WTC11 (cell line): Measurements from ENCODE around the gene GUCY2C. TPM values are rescaled to one million over a fixed set of nuclear protein-coding genes. Genes with fewer than 3 reads are reported as not detected.

Experiments used
- ATAC-seq: fragments of 200-7000 bp; cut with Tn5 transposase; 2 replicates; pipeline ENCODE4 v1.10.0; 2021; ENCODE audit warnings: mild to moderate bottlenecking, moderate library complexity
- CTCF ChIA-PET: fragments of 300-600 bp; sonication (Branson Sonifier 250); formaldehyde crosslinking; loops from one replicate; lab custom pipeline; 2021; ENCODE audit warnings: antibody characterized with exemption; lab: Charles Lee
- POLR2A ChIA-PET: fragments of 350-600 bp; sonication (Branson Sonifier 250); formaldehyde crosslinking; loops from one replicate; lab custom pipeline; 2021; ENCODE audit warnings: antibody characterized with exemption; lab: Charles Lee
- DNase-seq: peaks from one replicate; pipeline ENCODE4 v3.0.0; 2021; ENCODE audit warnings: low spot score
- H3K27ac Mint-ChIP-seq: 2 replicates; pipeline ENCODE4 v1.8.0; 2021; ENCODE audit warnings: mixed read lengths
- H3K27me3 Mint-ChIP-seq: 2 replicates; pipeline ENCODE4 v1.8.0; 2021; ENCODE audit warnings: low read depth, mild to moderate bottlenecking, moderate library complexity, mixed read lengths
- H3K36me3 Mint-ChIP-seq: 2 replicates; pipeline ENCODE4 v1.8.0; 2021; ENCODE audit warnings: mixed read lengths
- H3K4me1 Mint-ChIP-seq: 2 replicates; pipeline ENCODE4 v1.8.0; 2022; ENCODE audit warnings: mixed read lengths
- H3K4me3 Mint-ChIP-seq: 2 replicates; pipeline ENCODE4 v1.8.0; 2021; ENCODE audit warnings: mild to moderate bottlenecking, moderate library complexity, mixed read lengths
- H3K9me3 Mint-ChIP-seq: 2 replicates; pipeline ENCODE4 v1.8.0; 2021; ENCODE audit warnings: mixed read lengths
- ELF4 ChIP-seq: sonication (generic); formaldehyde crosslinking; IDR thresholded peaks from 2 replicates; pipeline ENCODE4 v1.8.1; 2022; ENCODE audit warnings: low read depth, mild to moderate bottlenecking, moderate library complexity, missing genetic modification reagents
- FOXK1 ChIP-seq: sonication (generic); formaldehyde crosslinking; IDR thresholded peaks from 2 replicates; pipeline ENCODE4 v1.8.0; 2022; ENCODE audit warnings: mild to moderate bottlenecking, moderate library complexity, missing genetic modification reagents
- FOXP1 ChIP-seq: sonication (generic); formaldehyde crosslinking; IDR thresholded peaks from 2 replicates; pipeline ENCODE4 v1.8.0; 2022; ENCODE audit warnings: missing genetic modification reagents, mild to moderate bottlenecking, moderate library complexity, borderline replicate concordance
- GRHL2 ChIP-seq: fragments of 250-450 bp; sonication (Bioruptor Pico); IDR thresholded peaks from 2 replicates; pipeline ENCODE4 v1.8.0; 2022; ENCODE audit warnings: mild to moderate bottlenecking, moderate library complexity; ENCODE audit not compliant: insufficient replicate concordance, severe bottlenecking
- JUN ChIP-seq: sonication (generic); formaldehyde crosslinking; IDR thresholded peaks from 2 replicates; pipeline ENCODE4 v1.8.0; 2023; ENCODE audit warnings: mild to moderate bottlenecking, missing genetic modification reagents
- NR3C1 ChIP-seq: sonication (generic); formaldehyde crosslinking; conservative IDR thresholded peaks from 2 replicates; pipeline ENCODE4 v1.8.1; 2023; ENCODE audit warnings: low read depth, mild to moderate bottlenecking, missing genetic modification reagents
- SOX15 ChIP-seq: fragments of 250-450 bp; sonication (Bioruptor Pico); IDR thresholded peaks from 2 replicates; pipeline ENCODE4 v1.9.0; 2021; ENCODE audit warnings: mild to moderate bottlenecking
- TEAD1 ChIP-seq: sonication (generic); formaldehyde crosslinking; IDR thresholded peaks from 2 replicates; pipeline ENCODE4 v1.8.0; 2022; ENCODE audit warnings: mild to moderate bottlenecking, missing genetic modification reagents
- ZNF263 ChIP-seq: sonication (generic); formaldehyde crosslinking; IDR thresholded peaks from 2 replicates; pipeline ENCODE4 v1.8.1; 2022; ENCODE audit warnings: low read depth, mild to moderate bottlenecking, moderate library complexity, missing genetic modification reagents
- ZNF423 ChIP-seq: fragments of 250-450 bp; sonication (Bioruptor Pico); IDR thresholded peaks from 2 replicates; pipeline ENCODE4 v2.1.2; 2022; ENCODE audit warnings: mild to moderate bottlenecking, moderate library complexity
- total RNA-seq: library from RNA; stranded (reverse); gene quantifications from 3 replicates; pipeline ENCODE4 v1.2.3, GENCODE V29; 2021
- TF ChIP-seq, protein P1 (sequence below): sonication (generic); formaldehyde crosslinking; IDR thresholded peaks from 2 replicates; pipeline ENCODE4 v1.8.1; 2022; ENCODE audit warnings: mild to moderate bottlenecking, moderate library complexity, missing genetic modification reagents
- TF ChIP-seq, protein P2 (sequence below): fragments of 250-450 bp; sonication (Bioruptor Pico); conservative IDR thresholded peaks from 2 replicates; pipeline ENCODE4 v1.9.0; 2021; ENCODE audit warnings: mild to moderate bottlenecking
- TF ChIP-seq, protein P3 (sequence below): sonication (generic); formaldehyde crosslinking; IDR thresholded peaks from 2 replicates; pipeline ENCODE4 v1.8.1; 2023; ENCODE audit warnings: mild to moderate bottlenecking, missing genetic modification reagents
- TF ChIP-seq, protein P4 (sequence below): fragments of 200-600 bp; IDR thresholded peaks from 2 replicates; pipeline ENCODE4 v1.8.0; 2022; ENCODE audit warnings: antibody characterized with exemption
- TF ChIP-seq, protein P5 (sequence below): sonication (generic); formaldehyde crosslinking; IDR thresholded peaks from 2 replicates; pipeline ENCODE4 v1.8.0; 2022; ENCODE audit warnings: mild to moderate bottlenecking, missing genetic modification reagents
- TF ChIP-seq, protein P6 (sequence below): sonication (generic); formaldehyde crosslinking; IDR thresholded peaks from 2 replicates; pipeline ENCODE4 v1.8.0; 2023; ENCODE audit warnings: mild to moderate bottlenecking, missing genetic modification reagents
- TF ChIP-seq, protein P7 (sequence below): fragments of 250-450 bp; sonication (Bioruptor Pico); IDR thresholded peaks from 2 replicates; pipeline ENCODE4 v1.8.0; 2021; ENCODE audit warnings: mild to moderate bottlenecking

Gene GUCY2C
- total RNA-seq, 1 experiment from 2014 or later, result 3.9 TPM

DNA sequence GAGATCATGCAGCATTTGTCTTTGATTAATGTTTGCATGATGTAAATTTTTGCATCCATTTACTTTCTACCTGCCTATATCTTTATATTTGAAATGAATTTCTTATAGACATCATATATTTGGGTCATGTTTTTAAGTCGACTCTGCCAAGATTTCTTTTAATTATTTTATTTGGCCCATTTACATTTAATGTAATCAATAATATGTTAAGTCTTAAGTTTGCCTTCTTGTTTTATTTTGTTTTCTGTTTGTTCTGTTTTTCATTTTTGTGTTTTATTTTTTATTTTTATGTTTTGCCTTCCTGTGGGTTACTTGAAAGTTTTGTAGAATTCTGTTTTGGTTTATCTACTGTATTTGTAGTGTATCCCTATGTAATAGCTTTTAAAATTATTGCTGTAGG, 33.2 kb upstream of the GUCY2C start (continued):
- TF ChIP-seq, protein P1, sequence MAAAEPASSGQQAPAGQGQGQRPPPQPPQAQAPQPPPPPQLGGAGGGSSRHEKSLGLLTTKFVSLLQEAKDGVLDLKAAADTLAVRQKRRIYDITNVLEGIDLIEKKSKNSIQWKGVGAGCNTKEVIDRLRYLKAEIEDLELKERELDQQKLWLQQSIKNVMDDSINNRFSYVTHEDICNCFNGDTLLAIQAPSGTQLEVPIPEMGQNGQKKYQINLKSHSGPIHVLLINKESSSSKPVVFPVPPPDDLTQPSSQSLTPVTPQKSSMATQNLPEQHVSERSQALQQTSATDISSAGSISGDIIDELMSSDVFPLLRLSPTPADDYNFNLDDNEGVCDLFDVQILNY, result no peak
- TF ChIP-seq ZNF423 (CRISPR knock-in tag) (no peak), ELF4 (no peak)
- TF ChIP-seq, protein P2, sequence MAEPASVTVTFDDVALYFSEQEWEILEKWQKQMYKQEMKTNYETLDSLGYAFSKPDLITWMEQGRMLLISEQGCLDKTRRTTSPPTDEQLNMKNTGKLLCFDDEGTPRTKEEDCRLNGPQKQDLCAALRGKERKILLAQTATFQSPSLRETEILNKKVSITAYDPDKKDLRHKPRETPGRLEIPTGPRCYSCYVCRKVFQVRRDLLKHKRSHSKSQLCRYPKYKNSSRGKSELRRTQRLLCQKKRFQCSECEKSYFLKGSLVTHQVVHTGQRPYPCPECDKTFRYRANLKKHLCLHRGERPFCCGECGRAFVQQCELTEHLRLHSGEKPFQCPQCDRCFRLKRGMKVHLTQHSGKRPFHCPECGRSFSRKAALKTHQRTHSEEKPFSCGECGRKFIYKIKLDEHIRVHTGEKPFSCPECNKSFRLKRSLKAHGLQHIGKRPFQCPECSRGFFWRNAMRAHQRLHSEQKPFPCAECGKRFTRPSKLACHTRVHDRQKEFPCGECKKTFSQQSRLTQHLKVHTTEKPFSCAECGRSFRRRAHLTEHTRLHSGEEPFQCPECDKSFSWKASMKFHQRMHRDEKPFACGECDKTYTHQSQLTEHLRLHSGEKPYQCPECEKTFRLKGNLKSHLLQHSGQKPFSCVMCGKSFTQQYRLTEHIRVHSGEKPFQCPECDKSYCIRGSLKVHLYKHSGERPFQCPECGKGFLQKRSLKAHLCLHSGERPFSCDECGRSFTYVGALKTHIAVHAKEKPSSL, result no peak
- TF ChIP-seq, protein P3, sequence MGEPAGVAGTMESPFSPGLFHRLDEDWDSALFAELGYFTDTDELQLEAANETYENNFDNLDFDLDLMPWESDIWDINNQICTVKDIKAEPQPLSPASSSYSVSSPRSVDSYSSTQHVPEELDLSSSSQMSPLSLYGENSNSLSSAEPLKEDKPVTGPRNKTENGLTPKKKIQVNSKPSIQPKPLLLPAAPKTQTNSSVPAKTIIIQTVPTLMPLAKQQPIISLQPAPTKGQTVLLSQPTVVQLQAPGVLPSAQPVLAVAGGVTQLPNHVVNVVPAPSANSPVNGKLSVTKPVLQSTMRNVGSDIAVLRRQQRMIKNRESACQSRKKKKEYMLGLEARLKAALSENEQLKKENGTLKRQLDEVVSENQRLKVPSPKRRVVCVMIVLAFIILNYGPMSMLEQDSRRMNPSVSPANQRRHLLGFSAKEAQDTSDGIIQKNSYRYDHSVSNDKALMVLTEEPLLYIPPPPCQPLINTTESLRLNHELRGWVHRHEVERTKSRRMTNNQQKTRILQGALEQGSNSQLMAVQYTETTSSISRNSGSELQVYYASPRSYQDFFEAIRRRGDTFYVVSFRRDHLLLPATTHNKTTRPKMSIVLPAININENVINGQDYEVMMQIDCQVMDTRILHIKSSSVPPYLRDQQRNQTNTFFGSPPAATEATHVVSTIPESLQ (CRISPR knock-in tag), result no peak

DNA sequence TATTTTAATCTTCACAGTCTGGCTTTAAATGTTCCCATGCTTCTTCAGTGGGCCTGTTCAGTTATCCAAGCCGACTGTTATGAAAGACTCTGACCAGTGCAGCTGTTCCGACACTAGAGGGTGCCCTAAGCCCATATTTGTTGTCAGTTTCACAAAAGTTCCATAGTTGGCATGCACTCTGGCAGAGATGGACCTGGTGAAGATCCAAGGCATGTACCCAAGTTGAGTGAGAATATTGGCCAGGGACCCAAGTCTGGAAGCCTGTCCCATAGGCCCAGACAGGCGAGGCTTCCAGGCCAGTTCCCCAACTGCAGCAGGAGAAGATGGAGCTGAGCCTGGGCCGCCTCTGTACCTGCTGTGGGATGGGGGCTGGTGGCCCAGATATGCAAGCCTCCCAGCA, 27.4 kb upstream of the GUCY2C start:
- CTCF ChIA-PET, result interaction anchor here (0.6 to 2.6 kb wide), 14 partner anchors 9 to 272 kb away, joined by 3 to 17 read pairs (median 4); partner anchors contain the start of genes C12orf60 and WBP11
- Mint-ChIP-seq H3K9me3 (peaks cover 33% of the 10 kb centered on the region), H3K27ac (no peak overlapping the region), H3K4me1 (no peaks in the 10 kb centered on the region; the same call in 1 of the 2 replicates), H3K4me3 (no peak overlapping the region), H3K36me3 (peaks cover 15% of the 10 kb centered on the region), H3K27me3 (no peaks in the 10 kb centered on the region)
- TF ChIP-seq, protein P4, sequence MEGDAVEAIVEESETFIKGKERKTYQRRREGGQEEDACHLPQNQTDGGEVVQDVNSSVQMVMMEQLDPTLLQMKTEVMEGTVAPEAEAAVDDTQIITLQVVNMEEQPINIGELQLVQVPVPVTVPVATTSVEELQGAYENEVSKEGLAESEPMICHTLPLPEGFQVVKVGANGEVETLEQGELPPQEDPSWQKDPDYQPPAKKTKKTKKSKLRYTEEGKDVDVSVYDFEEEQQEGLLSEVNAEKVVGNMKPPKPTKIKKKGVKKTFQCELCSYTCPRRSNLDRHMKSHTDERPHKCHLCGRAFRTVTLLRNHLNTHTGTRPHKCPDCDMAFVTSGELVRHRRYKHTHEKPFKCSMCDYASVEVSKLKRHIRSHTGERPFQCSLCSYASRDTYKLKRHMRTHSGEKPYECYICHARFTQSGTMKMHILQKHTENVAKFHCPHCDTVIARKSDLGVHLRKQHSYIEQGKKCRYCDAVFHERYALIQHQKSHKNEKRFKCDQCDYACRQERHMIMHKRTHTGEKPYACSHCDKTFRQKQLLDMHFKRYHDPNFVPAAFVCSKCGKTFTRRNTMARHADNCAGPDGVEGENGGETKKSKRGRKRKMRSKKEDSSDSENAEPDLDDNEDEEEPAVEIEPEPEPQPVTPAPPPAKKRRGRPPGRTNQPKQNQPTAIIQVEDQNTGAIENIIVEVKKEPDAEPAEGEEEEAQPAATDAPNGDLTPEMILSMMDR, result peak; percentile 60
- TF ChIP-seq FOXP1 (CRISPR knock-in tag), result no peak
- ATAC-seq (peak; percentile 99), DNase-seq (peak; percentile 57)
- POLR2A ChIA-PET, result interaction anchor here (1.3 kb wide), 1 partner anchor 46 kb away, joined by 5 read pairs; no protein-coding TSS in a partner anchor

DNA sequence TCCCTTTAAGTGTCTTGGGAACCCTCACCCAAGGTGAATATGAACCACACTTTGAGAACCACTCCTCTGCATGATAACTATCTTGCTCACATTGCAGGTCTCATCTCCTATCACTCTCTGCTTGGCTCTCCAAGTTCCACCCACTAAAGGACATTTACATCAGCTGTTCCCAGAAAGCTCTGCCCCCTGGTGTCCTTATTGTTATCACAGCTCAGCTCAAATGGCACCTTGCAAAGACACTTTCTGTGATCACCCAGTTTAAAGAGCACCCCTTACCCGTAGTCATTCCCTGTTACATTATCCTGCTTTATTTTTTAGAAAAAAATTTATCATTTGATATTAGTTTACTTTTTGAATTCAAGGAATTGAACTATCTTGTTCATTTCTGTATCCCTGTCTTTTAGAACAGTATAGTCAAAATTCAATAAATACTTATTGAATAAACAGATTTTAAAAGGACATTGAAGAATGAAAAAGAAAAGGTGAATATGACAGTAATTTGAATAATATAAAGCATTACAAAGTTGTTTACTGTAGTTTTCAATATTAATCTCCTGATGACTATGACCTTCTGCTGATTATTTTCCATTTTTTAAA, 20.5 kb upstream of the GUCY2C start:
- ATAC-seq (peak; percentile 76), DNase-seq (peak; percentile 62)
- H3K36me3 Mint-ChIP-seq, result peaks cover 5% of the 10 kb centered on the region; the same call in 1 of the 2 replicates
- peaks cover 49% of the 10 kb centered on the region for H3K4me1 Mint-ChIP-seq
- ChIA-PET CTCF (interaction anchor here (0.7 to 1.9 kb wide), 14 partner anchors 17 to 531 kb away, joined by 3 to 8 read pairs (median 3); partner anchors contain the start of gene GUCY2C), POLR2A (interaction anchor here (0.5 to 1.4 kb wide), 3 partner anchors 16 to 54 kb away, joined by 3 to 7 read pairs (median 5); a partner anchor contains a TSS)
- H3K4me3 Mint-ChIP-seq, result peak overlapping the region; percentile 16; the same call in 1 of the 2 replicates
- H3K27ac Mint-ChIP-seq, result no peak overlapping the region
- H3K27me3 Mint-ChIP-seq, result no peaks in the 10 kb centered on the region
- peaks cover 7% of the 10 kb centered on the region for H3K9me3 Mint-ChIP-seq
- TF ChIP-seq ZNF423 (CRISPR knock-in tag), result no peak
- TF ChIP-seq, protein P4, result peak; percentile 43
- TF ChIP-seq SOX15, result no peak
- no peak for TF ChIP-seq GRHL2
- TF ChIP-seq, protein P5, sequence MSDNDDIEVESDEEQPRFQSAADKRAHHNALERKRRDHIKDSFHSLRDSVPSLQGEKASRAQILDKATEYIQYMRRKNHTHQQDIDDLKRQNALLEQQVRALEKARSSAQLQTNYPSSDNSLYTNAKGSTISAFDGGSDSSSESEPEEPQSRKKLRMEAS (CRISPR knock-in tag), result no peak
- TF ChIP-seq ELF4, result no peak
- TF ChIP-seq, protein P6, sequence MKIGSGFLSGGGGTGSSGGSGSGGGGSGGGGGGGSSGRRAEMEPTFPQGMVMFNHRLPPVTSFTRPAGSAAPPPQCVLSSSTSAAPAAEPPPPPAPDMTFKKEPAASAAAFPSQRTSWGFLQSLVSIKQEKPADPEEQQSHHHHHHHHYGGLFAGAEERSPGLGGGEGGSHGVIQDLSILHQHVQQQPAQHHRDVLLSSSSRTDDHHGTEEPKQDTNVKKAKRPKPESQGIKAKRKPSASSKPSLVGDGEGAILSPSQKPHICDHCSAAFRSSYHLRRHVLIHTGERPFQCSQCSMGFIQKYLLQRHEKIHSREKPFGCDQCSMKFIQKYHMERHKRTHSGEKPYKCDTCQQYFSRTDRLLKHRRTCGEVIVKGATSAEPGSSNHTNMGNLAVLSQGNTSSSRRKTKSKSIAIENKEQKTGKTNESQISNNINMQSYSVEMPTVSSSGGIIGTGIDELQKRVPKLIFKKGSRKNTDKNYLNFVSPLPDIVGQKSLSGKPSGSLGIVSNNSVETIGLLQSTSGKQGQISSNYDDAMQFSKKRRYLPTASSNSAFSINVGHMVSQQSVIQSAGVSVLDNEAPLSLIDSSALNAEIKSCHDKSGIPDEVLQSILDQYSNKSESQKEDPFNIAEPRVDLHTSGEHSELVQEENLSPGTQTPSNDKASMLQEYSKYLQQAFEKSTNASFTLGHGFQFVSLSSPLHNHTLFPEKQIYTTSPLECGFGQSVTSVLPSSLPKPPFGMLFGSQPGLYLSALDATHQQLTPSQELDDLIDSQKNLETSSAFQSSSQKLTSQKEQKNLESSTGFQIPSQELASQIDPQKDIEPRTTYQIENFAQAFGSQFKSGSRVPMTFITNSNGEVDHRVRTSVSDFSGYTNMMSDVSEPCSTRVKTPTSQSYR (CRISPR knock-in tag), result no peak
- TF ChIP-seq JUN (CRISPR knock-in tag), result no peak
- TF ChIP-seq ZNF263 (CRISPR knock-in tag), result no peak
- TF ChIP-seq NR3C1 (CRISPR knock-in tag), result no peak
- TF ChIP-seq FOXK1 (CRISPR knock-in tag), result 0 out of 2 replicates have a peak, but pooled peaks have one; percentile 32
- no peak for TF ChIP-seq TEAD1
- TF ChIP-seq, protein P7, sequence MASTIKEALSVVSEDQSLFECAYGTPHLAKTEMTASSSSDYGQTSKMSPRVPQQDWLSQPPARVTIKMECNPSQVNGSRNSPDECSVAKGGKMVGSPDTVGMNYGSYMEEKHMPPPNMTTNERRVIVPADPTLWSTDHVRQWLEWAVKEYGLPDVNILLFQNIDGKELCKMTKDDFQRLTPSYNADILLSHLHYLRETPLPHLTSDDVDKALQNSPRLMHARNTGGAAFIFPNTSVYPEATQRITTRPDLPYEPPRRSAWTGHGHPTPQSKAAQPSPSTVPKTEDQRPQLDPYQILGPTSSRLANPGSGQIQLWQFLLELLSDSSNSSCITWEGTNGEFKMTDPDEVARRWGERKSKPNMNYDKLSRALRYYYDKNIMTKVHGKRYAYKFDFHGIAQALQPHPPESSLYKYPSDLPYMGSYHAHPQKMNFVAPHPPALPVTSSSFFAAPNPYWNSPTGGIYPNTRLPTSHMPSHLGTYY, result no peak
